Myocyte (in vitro differentiated cells): Measurements from ENCODE around the gene IL23R. TPM values are rescaled to one million over a fixed set of nuclear protein-coding genes. Genes with fewer than 3 reads are reported as not detected.

ENCODE experiments used
- DNase-seq: peaks from one replicate; pipeline ENCODE4 v3.0.0-alpha.2; 2012; ENCODE audit warnings: low read depth
- total RNA-seq: library from RNA; depleted of rRNA; stranded (reverse); fragments of >200 nt; gene quantifications from 2 replicates; pipeline ENCODE4 v1.2.3, GENCODE V29; 2014

The IL23R gene
- total RNA-seq, 1 donor from 2014 or later = not detected

- DNase-seq = no peak
These were observed 128.8 kb downstream of the IL23R start for GRCh38 chr1:67294836-67295617.

- no peak for DNase-seq
These were observed 132.5 kb downstream of the IL23R start for GRCh38 chr1:67298762-67299161.

- peak; percentile 28 for DNase-seq
These were observed 133.0 kb downstream of the IL23R start for GRCh38 chr1:67299296-67299695.

GRCh38 chr1:67300561-67300960 lies 134.3 kb downstream of the IL23R start:
- peak; percentile 30 for DNase-seq

- no peak for DNase-seq
These were observed 137.8 kb downstream of the IL23R start for GRCh38 chr1:67304023-67304422.

- DNase-seq = no peak
These were observed 140.3 kb downstream of the IL23R start for GRCh38 chr1:67306547-67306946.

- DNase-seq = no peak
These were observed 141.2 kb downstream of the IL23R start, which contains the start of gene IL12RB2 for GRCh38 chr1:67307251-67308060. IL12RB2 (plus strand) TSS chr1:67307873; CDS start chr1:67320369, 12,496 bp downstream.

- DNase-seq = no peak
These were observed 141.9 kb downstream of the IL23R start for GRCh38 chr1:67308136-67308535.

Other genes starting within 250 kb of the IL23R start
- gene DNAI4, start 241.6 kb upstream of the IL23R start, total RNA-seq = 5.6 and 5.9 TPM in 2 replicates
- gene MIER1, start 241.5 kb upstream of the IL23R start, total RNA-seq = 33.4 and 35.0 TPM in 2 replicates
- 10.1 and 11.0 TPM in 2 replicates for gene SLC35D1, start 112.3 kb upstream of the IL23R start, total RNA-seq
- gene C1orf141, start 31.5 kb upstream of the IL23R start, total RNA-seq = not detected in 2 replicates
- gene IL12RB2, start 141.4 kb downstream of the IL23R start, total RNA-seq = 0.10 TPM in 1 of 2 replicates, not detected in the other